Transverse colon (tissue), 4 donors: ENCODE measurements around the gene MRPL28.
"Not testable (repeated sequence)": the region's sequence is repeated elsewhere in the genome, so short reads cannot be mapped to it uniquely, and the experiment has no call there.

Experiments used
- EP300 ChIP-seq: sonication (generic); formaldehyde crosslinking; IDR thresholded peaks from one replicate; pipeline ENCODE4 v1.6.1; 2017; ENCODE audit warnings: antibody characterized with exemption, low read depth
- POLR2A ChIP-seq: fragments of 450-650 bp; IDR thresholded peaks from one replicate; pipeline ENCODE4 v1.6.1; 2016; ENCODE audit warnings: antibody characterized with exemption, mild to moderate bottlenecking, moderate library complexity
- POLR2AphosphoS5 ChIP-seq, 3 donors: sonication (generic); formaldehyde crosslinking; IDR thresholded peaks; one replicate each; pipeline ENCODE4 v1.6.1; 2016; ENCODE audit warnings: antibody characterized with exemption in 3 of 3
- TF ChIP-seq, protein P1 (sequence below), 5 experiments: fragments of 200-600 bp in 3 of 5; fragments of 450-650 bp in 2 of 5; sonication (generic) in 3 of 5; IDR thresholded peaks; 1 replicate in 2 of 5; 2 replicates in 3 of 5; pipeline ENCODE4 v1.5.1; 2016 to 2017; ENCODE audit warnings: antibody characterized with exemption in 5 of 5, inconsistent platforms in 3 of 5, mild to moderate bottlenecking in 2 of 5, moderate library complexity in 1 of 5

DNA sequence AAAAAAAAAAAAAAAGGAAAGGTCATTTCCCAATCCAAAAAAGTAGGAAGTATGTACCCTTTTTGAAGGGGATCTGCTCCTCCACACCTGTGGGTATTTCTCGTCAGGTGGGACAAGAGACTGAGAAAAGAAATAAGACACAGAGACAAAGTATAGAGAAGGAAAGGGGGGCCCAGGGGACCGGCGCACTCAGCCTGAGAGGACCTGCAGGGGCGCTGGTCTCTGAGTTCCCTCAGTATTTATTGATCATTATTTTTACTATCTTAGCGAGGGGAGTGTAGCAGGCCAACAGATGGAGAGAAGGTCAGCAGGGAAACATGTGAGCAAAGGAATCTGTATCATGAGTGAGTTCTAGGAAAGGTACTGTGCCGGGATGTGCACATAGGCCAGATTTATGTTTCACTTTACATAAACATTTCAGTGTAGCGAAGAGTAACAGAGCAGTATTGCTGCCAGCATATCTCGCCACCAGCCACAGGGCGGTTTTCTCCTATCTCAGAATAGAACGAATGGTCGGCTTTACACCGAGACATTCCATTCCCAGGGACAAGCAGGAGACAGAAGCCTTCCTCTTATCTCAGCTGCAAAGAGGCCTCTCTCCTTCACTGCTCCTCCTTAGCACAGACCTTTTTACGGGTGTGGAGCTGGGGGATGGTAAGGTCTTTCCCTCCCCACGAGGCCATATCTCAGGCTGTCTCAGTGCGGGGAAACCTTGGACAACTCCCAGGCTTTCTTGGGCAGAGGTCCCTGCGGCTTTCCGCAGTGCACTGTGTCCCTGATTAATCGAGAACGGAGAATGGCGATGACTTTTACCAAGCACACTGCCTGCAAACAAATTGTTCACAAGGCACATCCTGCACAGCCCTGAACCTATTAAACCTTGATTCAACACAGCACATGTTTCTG lies 17.7 kb upstream of the MRPL28 start:
- not testable (repeated sequence) for TF ChIP-seq POLR2A, EP300
- peak in 1 of 3 donors; percentile 23 for TF ChIP-seq POLR2AphosphoS5 (IDR thresholded peaks at IDR 0.05)
- TF ChIP-seq, protein P1, sequence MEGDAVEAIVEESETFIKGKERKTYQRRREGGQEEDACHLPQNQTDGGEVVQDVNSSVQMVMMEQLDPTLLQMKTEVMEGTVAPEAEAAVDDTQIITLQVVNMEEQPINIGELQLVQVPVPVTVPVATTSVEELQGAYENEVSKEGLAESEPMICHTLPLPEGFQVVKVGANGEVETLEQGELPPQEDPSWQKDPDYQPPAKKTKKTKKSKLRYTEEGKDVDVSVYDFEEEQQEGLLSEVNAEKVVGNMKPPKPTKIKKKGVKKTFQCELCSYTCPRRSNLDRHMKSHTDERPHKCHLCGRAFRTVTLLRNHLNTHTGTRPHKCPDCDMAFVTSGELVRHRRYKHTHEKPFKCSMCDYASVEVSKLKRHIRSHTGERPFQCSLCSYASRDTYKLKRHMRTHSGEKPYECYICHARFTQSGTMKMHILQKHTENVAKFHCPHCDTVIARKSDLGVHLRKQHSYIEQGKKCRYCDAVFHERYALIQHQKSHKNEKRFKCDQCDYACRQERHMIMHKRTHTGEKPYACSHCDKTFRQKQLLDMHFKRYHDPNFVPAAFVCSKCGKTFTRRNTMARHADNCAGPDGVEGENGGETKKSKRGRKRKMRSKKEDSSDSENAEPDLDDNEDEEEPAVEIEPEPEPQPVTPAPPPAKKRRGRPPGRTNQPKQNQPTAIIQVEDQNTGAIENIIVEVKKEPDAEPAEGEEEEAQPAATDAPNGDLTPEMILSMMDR (IDR thresholded peaks at IDR 0.05): not testable (repeated sequence)
